Osteocyte (in vitro differentiated cells): ENCODE results near the gene FAM177A1. TPM values are rescaled to one million over a fixed set of nuclear protein-coding genes. Genes with fewer than 3 reads are reported as not detected.

Source experiments
- DNase-seq: peaks from one replicate; pipeline ENCODE4 v3.0.0; 2021; ENCODE audit warnings: mixed read lengths; ENCODE audit not compliant: unreplicated experiment; ENCODE audit errors: extremely low spot score
- H3K27ac Mint-ChIP-seq: one replicate; pipeline ENCODE4 v1.8.0; 2021; ENCODE audit warnings: mild to moderate bottlenecking, mixed read lengths; ENCODE audit not compliant: unreplicated experiment
- H3K27me3 Mint-ChIP-seq: one replicate; pipeline ENCODE4 v1.8.0; 2021; ENCODE audit warnings: mixed read lengths; ENCODE audit not compliant: unreplicated experiment
- H3K36me3 Mint-ChIP-seq: one replicate; pipeline ENCODE4 v1.8.0; 2021; ENCODE audit warnings: mixed read lengths; ENCODE audit not compliant: unreplicated experiment
- H3K4me1 Mint-ChIP-seq: one replicate; pipeline ENCODE4 v1.8.0; 2021; ENCODE audit warnings: mixed read lengths; ENCODE audit not compliant: unreplicated experiment
- H3K4me3 Mint-ChIP-seq: one replicate; pipeline ENCODE4 v1.8.0; 2021; ENCODE audit warnings: mild to moderate bottlenecking, moderate library complexity, mixed read lengths; ENCODE audit not compliant: unreplicated experiment
- H3K9me3 Mint-ChIP-seq: one replicate; pipeline ENCODE4 v1.8.0; 2021; ENCODE audit warnings: mixed read lengths; ENCODE audit not compliant: unreplicated experiment
- CTCF ChIP-seq: fragments of 200-600 bp; sonication (generic); IDR thresholded peaks from 2 replicates; pipeline ENCODE4 v1.5.0; 2021; ENCODE audit warnings: antibody characterized with exemption, mild to moderate bottlenecking, moderate library complexity
- total RNA-seq: library from RNA; stranded (reverse); gene quantifications from 2 replicates; pipeline ENCODE4 v1.2.1, GENCODE V29; 2021

Gene FAM177A1
- total RNA-seq, 1 donor from 2014 or later, result 76.5 TPM

- Mint-ChIP-seq H3K27me3 (no peaks in the 10 kb centered on the region), H3K4me1 (peaks cover 19% of the 10 kb centered on the region), H3K36me3 (no peaks in the 10 kb centered on the region), H3K27ac (peak overlapping the region; percentile 52), H3K9me3 (no peaks in the 10 kb centered on the region), H3K4me3 (no peak overlapping the region)
- TF ChIP-seq CTCF, result no peak
- DNase-seq, result no peak
Measured at GRCh38 chr14:35042632-35043031, 3.4 kb upstream of the FAM177A1 start.

- H3K4me1 Mint-ChIP-seq, result peaks cover 24% of the 10 kb centered on the region
- H3K9me3 Mint-ChIP-seq, result no peaks in the 10 kb centered on the region
- peak overlapping the region; percentile 52 for H3K27ac Mint-ChIP-seq
- no peak overlapping the region for H3K4me3 Mint-ChIP-seq
- H3K27me3 Mint-ChIP-seq, result no peaks in the 10 kb centered on the region
- no peak for DNase-seq
- H3K36me3 Mint-ChIP-seq, result no peaks in the 10 kb centered on the region
- no peak for TF ChIP-seq CTCF
Measured at GRCh38 chr14:35043046-35043445, 3.0 kb upstream of the FAM177A1 start.

- peak overlapping the region; percentile 98 for H3K27ac Mint-ChIP-seq
- no peaks in the 10 kb centered on the region for H3K36me3 Mint-ChIP-seq
- no peaks in the 10 kb centered on the region for H3K9me3 Mint-ChIP-seq
- DNase-seq, result no peak
- no peak for TF ChIP-seq CTCF
- peak overlapping the region; percentile 95 for H3K4me3 Mint-ChIP-seq
- no peaks in the 10 kb centered on the region for H3K27me3 Mint-ChIP-seq
- H3K4me1 Mint-ChIP-seq, result peaks cover 28% of the 10 kb centered on the region
Measured at GRCh38 chr14:35044939-35045797, 904 bp upstream of the FAM177A1 start.

- Mint-ChIP-seq H3K27me3 (no peaks in the 10 kb centered on the region), H3K4me1 (peaks cover 31% of the 10 kb centered on the region), H3K36me3 (no peaks in the 10 kb centered on the region), H3K4me3 (peak overlapping the region; percentile 95), H3K9me3 (no peaks in the 10 kb centered on the region), H3K27ac (peak overlapping the region; percentile 98)
- TF ChIP-seq CTCF, result no peak
- DNase-seq, result no peak
Measured at GRCh38 chr14:35045798-35046047, 349 bp upstream of the FAM177A1 start.

- Mint-ChIP-seq H3K4me1 (peaks cover 39% of the 10 kb centered on the region), H3K36me3 (no peaks in the 10 kb centered on the region)
- TF ChIP-seq CTCF, result no peak
Measured at GRCh38 chr14:35046751-35047536, 872 bp downstream of the FAM177A1 start.

More at GRCh38 chr14:35046751-35047536, 872 bp downstream of the FAM177A1 start:
- Mint-ChIP-seq H3K27me3 (no peaks in the 10 kb centered on the region), H3K27ac (peak overlapping the region; percentile 94), H3K9me3 (no peaks in the 10 kb centered on the region), H3K4me3 (peak overlapping the region; percentile 95)
- DNase-seq, result no peak
